ENCODE results near the gene GBP2. TPM values are rescaled to one million over a fixed set of nuclear protein-coding genes. Genes with fewer than 3 reads are reported as not detected.

Gene GBP2
- total and polyA plus RNA-seq, 2 of the 4 experiments (the other 2 are of a cell fraction) = 8.2 to 17.7 TPM

- Histone ChIP-seq H3K4me1 (ENCODE audit: control insufficient read depth, insufficient read depth, low read length) (no peaks in the 10 kb centered on the region), H2BK15ac (ENCODE audit: low read depth, low read length) (no peak overlapping the region), H4K20me1 (ENCODE audit: insufficient read depth, low read length) (no peaks in the 10 kb centered on the region), H3K27ac (ENCODE audit: insufficient read depth, low read length) (no peak overlapping the region), H3K27me3 (ENCODE audit: control insufficient read depth, insufficient read depth, low read length) (no peaks in the 10 kb centered on the region), H3K36me3 (ENCODE audit: control insufficient read depth, insufficient read depth, low read length) (no peaks in the 10 kb centered on the region), H3K9me3 (ENCODE audit: control insufficient read depth, insufficient read depth, low read length) (no peaks in the 10 kb centered on the region), H2BK5ac (ENCODE audit: low read depth, low read length, poor library complexity, severe bottlenecking) (no peak overlapping the region), H3K23ac (ENCODE audit: low read depth, low read length) (no peak overlapping the region), H3K79me1 (ENCODE audit: low read depth in 1 of 2, low read length in 2 of 2) (no peaks in the 10 kb centered on the region), H4K8ac (ENCODE audit: low read depth in 2 of 2, low read length in 2 of 2) (no peak overlapping the region), H3K4me3 (ENCODE audit: insufficient read depth, low read depth, low read length) (no peak overlapping the region), H4K5ac (ENCODE audit: low read depth, low read length) (no peak overlapping the region), H3K14ac (replicated peaks; ENCODE audit: low read depth, low read length) (no peak overlapping the region), H2BK20ac (ENCODE audit: low read depth, low read length) (no peak overlapping the region), H2AK9ac (replicated peaks; ENCODE audit: low read depth, low read length, poor library complexity) (no peak overlapping the region), H2AK5ac (ENCODE audit: low read depth, low read length) (no peak overlapping the region), H3K4me2 (ENCODE audit: low read depth, low read length) (no peak overlapping the region), H3K56ac (ENCODE audit: extremely low read depth, insufficient read depth, low read length) (no peak overlapping the region), H3K4ac (ENCODE audit: low read depth, low read length) (no peak overlapping the region), H4K91ac (ENCODE audit: insufficient read depth, low read depth, low read length) (no peak overlapping the region), H3K18ac (ENCODE audit: low read depth, low read length) (no peak overlapping the region), H2BK120ac (ENCODE audit: low read depth, low read length) (no peak overlapping the region), H2AFZ (replicated peaks; ENCODE audit: low read length, poor library complexity) (no peak overlapping the region), H3K9me1 (ENCODE audit: insufficient read depth, low read length) (no peaks in the 10 kb centered on the region), H3K9ac (ENCODE audit: low read depth, low read length) (no peak overlapping the region)
- TF ChIP-seq BHLHE40 (IDR thresholded peaks at IDR 0.05; ENCODE audit: low read depth, low read length) = no peak
- no peak for TF ChIP-seq RAD21 (IDR thresholded peaks at IDR 0.05; ENCODE audit: low read length)
- no peak for TF ChIP-seq MAZ (IDR thresholded peaks at IDR 0.05; ENCODE audit: borderline replicate concordance, low read depth, low read length)
- no peak for TF ChIP-seq CEBPB (IDR thresholded peaks at IDR 0.05; ENCODE audit: low read depth, low read length)
- no peak for TF ChIP-seq POLR2A (IDR thresholded peaks at IDR 0.05; ENCODE audit: low read depth, low read length)
- no peak for TF ChIP-seq SMC3 (IDR thresholded peaks at IDR 0.05; ENCODE audit: low read depth, low read length)
- TF ChIP-seq FOS (IDR thresholded peaks at IDR 0.05; ENCODE audit: low read depth, low read length) = no peak
- no peak for TF ChIP-seq NFE2L2 (IDR thresholded peaks at IDR 0.05; ENCODE audit: low read depth, low read length)
- TF ChIP-seq ELK1 (IDR thresholded peaks at IDR 0.05; ENCODE audit: borderline replicate concordance, low read depth, low read length) = no peak
- TF ChIP-seq CTCF (conservative IDR thresholded peaks at IDR 0.05; ENCODE audit: low read depth, low read length) = no peak
- no peak for TF ChIP-seq RFX5 (IDR thresholded peaks at IDR 0.05; ENCODE audit: low read depth, low read length)
- intact Hi-C loops (cut with micrococcal nuclease) = loop anchor here (1.0 kb wide), 2 partner anchors 64 to 152 kb away; no protein-coding TSS in a partner anchor
- POLR2A ChIA-PET (ENCODE audit: unreplicated experiment) = no interaction called here
- ATAC-seq (ENCODE audit: low read depth) (no peak), DNase-seq (no peak)
- dilution Hi-C loops (cut with HindIII; ENCODE audit: low sequenced_read_pairs, unreplicated experiment) = no loop called here
- in situ Hi-C loops (cut with MboI; ENCODE audit: low sequenced_read_pairs) = no loop called here
- CTCF ChIA-PET = interaction anchor here (1.9 kb wide), 1 partner anchor 64 kb away, joined by 9 read pairs; no protein-coding TSS in a partner anchor
- BruUV-seq (replicated peaks) = no TSS peak
- WGBS, 2 experiments (ENCODE audit: extremely low coverage in 2 of 2, insufficient read length in 1 of 2) = 71% methylated on average over 1 of the region's 3 CpGs; no CpG with 5 or more reads in 1 of the 2 experiments
These were observed 24.1 kb upstream of the GBP2 start for GRCh38 chr1:89149976-89150375.

Measured in IMR-90 (cell line).